Measurements from ENCODE around the gene UBE3C.
"Not testable (repeated sequence)": the region's sequence is repeated elsewhere in the genome, so short reads cannot be mapped to it uniquely, and the experiment has no call there.

The UBE3C gene

GRCh38 chr7:157241631-157242030 lies 102.9 kb downstream of the UBE3C start:
- no peak for DNase-seq

- DNase-seq: no peak
Observed at GRCh38 chr7:157244516-157245294, 106.0 kb downstream of the UBE3C start.

GRCh38 chr7:157246052-157246451 lies 107.3 kb downstream of the UBE3C start:
- no peak for DNase-seq

GRCh38 chr7:157248659-157249058 lies 109.9 kb downstream of the UBE3C start:
- no peak for DNase-seq

DNA sequence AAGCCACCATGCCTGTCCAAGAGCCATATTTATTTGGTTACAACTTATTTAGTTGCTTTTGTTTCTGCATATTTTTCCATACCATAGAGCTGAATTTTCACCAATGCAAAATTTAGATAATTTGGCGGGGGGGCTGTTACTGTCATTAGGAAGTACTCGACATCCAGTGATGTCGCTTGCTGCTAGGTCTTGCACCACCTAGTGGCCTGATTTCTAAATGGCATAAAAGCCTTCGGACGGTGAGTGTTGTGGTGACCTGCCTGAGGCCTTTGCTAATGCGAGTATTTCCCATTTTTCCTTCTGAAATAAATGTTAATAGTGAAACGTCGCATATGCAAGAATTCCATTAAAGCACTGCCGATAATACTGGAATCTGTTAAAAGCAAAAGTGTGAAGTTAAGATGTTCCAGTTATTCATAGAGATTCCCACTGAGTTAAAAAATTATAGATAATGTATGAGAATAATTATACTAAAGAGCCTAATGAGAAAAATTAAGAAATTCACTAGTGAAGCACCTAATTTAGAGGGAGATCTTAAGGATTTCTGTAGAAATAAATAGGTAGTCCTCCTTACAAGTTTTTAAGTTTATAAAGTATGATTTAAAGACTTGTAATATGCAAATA lies 112.0 kb downstream of the UBE3C start:
- no peak for DNase-seq

- DNase-seq: not testable (repeated sequence)
Observed at GRCh38 chr7:157251817-157252216, 113.1 kb downstream of the UBE3C start.

DNA sequence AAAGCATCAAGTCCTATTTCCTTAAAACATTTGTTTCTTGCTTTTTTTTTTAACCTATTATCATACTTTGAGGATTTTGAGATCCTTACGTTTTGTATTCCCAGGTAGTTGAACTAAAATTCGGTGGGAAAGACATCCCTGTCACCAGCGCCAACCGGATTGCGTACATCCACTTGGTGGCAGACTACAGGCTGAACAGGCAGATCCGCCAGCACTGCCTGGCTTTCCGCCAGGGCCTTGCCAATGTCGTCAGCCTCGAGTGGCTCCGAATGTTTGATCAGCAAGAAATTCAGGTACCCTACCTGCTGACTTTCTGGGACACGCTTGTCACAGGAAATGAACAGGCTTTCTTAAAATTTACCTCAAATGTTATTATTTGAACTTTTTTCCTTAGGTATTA lies 115.1 kb downstream of the UBE3C start:
- DNase-seq: no peak

GRCh38 chr7:157254781-157255180 lies 116.1 kb downstream of the UBE3C start:
- DNase-seq: not testable (repeated sequence)

DNA sequence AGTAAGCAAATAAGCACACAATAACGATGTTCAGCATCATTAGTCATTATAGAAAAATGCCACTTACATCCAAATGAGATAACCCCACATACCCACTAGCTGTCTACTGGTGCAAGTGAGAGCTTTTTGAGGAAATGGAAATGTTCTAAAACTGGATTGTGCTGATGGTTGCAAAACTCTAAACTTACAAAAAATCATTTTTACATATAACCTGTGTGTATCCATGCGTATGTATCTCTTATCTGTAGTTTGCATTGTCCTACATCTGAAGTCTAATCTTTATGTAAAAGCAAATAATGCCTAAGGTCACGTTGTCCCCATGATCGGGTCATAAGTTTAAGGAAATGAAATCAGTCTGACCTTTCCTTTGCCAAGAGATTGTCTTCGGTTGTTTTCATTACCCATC lies 116.5 kb downstream of the UBE3C start:
- DNase-seq: no peak

- DNase-seq: no peak
Observed at GRCh38 chr7:157263156-157263555, 124.4 kb downstream of the UBE3C start.

- no peak for DNase-seq
Observed at GRCh38 chr7:157265051-157265450, 126.3 kb downstream of the UBE3C start.

DNA sequence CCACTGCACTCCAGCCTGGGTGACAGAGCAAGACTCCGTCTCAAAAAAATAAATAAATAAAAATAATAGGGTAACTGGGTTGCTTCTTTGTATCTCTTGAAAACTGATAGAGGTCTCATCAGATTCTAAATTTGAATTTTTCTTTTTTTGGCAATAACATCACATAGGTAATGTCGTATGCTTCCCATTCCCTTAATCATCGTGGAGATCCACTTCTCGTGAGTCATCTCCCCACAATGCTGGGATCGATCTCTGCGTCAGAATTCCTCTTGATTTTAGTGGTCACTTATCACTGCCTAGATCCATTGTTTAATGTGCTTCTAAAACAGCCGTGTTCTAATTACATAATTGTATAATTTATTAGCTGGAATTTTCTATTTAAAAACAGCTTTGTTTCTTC lies 127.5 kb downstream of the UBE3C start:
- no peak for DNase-seq

GRCh38 chr7:157267516-157267915 lies 128.8 kb downstream of the UBE3C start:
- no peak for DNase-seq

DNA sequence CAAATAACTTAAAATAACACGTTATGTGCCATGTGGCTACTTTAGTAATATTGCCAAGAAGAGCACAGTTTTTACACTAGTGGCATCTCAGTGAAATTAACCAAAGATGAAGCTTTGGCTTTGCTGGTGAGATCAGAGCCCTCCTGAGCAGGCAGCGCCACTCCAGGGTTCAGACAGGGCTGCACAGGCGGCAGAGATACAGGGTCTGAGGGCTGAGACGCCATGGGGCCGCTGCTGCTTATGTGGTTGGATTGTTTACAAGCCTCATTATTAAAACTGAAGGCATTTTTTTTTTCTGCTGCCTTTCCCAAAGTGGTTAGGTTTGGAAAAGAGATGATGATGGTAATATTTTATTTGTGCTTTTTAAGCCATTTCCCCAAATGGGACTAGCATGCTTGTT lies 129.2 kb downstream of the UBE3C start:
- DNase-seq: no peak

DNA sequence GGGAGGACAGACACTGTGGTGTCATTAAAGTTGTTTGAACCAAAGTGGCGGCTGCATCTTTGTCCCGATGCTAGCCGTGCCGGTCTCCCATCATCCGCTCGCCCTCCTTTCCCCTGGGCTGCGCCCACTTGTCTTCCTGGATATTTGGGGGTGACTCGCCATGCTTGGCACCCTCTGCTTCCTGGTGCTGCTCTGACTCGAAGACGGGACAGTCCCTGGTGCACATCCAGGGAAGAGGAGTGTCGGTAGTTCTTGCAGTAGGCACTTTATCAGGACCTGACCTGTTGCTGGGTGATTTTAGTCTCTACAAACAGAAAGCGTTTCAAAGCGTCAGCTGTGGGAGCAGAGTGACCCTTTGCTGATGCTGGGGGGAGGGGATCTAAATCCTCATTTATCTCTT lies 129.8 kb downstream of the UBE3C start:
- no peak for DNase-seq

GRCh38 chr7:157269341-157270059 lies 130.8 kb downstream of the UBE3C start:
- no peak for DNase-seq

- DNase-seq: no peak
Observed at GRCh38 chr7:157270060-157270444, 131.3 kb downstream of the UBE3C start.

- DNase-seq: no peak
Observed at GRCh38 chr7:157271315-157271990, 132.7 kb downstream of the UBE3C start.

GRCh38 chr7:157271991-157272324 lies 133.2 kb downstream of the UBE3C start:
- DNase-seq: no peak

- DNase-seq: no peak
Observed at GRCh38 chr7:157272351-157273207, 133.9 kb downstream of the UBE3C start.

GRCh38 chr7:157273208-157274093 lies 134.7 kb downstream of the UBE3C start:
- DNase-seq: no peak

All from SIG-M5 (cell line).